Neural cell (in vitro differentiated cells): ENCODE data around the gene COMTD1. TPM values are rescaled to one million over a fixed set of nuclear protein-coding genes. Genes with fewer than 3 reads are reported as not detected.
"Not testable (repeated sequence)": the region's sequence is repeated elsewhere in the genome, so short reads cannot be mapped to it uniquely, and the experiment has no call there.

Experiments
- H2AFZ ChIP-seq: fragments of 200-600, 300-800 bp; sonication (generic), shearing (Covaris generic); 2 replicates; pipeline ENCODE4 v1.6.0; 2014; ENCODE audit warnings: low read depth, mild to moderate bottlenecking, antibody characterized with exemption, low read length, moderate library complexity
- H3F3A ChIP-seq: fragments of 200-600 bp; shearing (Covaris generic); 2 replicates; pipeline ENCODE4 v1.6.1; 2016; ENCODE audit warnings: mild to moderate bottlenecking, moderate library complexity, mixed read lengths, antibody characterized with exemption, low read length; ENCODE audit not compliant: insufficient read depth, poor library complexity, severe bottlenecking
- H3K27ac ChIP-seq: fragments of 200-600, 300-800 bp; sonication (generic), shearing (Covaris generic); 2 replicates; pipeline ENCODE4 v1.5.1; 2014; ENCODE audit warnings: mild to moderate bottlenecking, low read length, moderate library complexity
- H3K27me3 ChIP-seq: fragments of 300-800, 200-600 bp; sonication (generic), shearing (Covaris generic); 2 replicates; pipeline ENCODE4 v1.6.0; 2014; ENCODE audit warnings: mild to moderate bottlenecking, low read depth, low read length, moderate library complexity; ENCODE audit not compliant: insufficient read depth
- H3K36me3 ChIP-seq: fragments of 300-800, 200-600 bp; sonication (generic), shearing (Covaris generic); 2 replicates; pipeline ENCODE4 v1.5.1; 2014; ENCODE audit warnings: mild to moderate bottlenecking, antibody characterized with exemption, low read length, moderate library complexity; ENCODE audit not compliant: insufficient read depth
- H3K4me2 ChIP-seq: fragments of 300-800, 200-600 bp; sonication (generic), shearing (Covaris generic); 2 replicates; pipeline ENCODE4 v1.6.0; 2014; ENCODE audit warnings: mild to moderate bottlenecking, low read length
- H3K4me3 ChIP-seq: fragments of 300-800, 200-600 bp; sonication (generic), shearing (Covaris generic); 2 replicates; pipeline ENCODE4 v1.5.1; 2014; ENCODE audit warnings: mild to moderate bottlenecking, low read length, moderate library complexity
- H3K79me2 ChIP-seq: fragments of 200-600 bp; shearing (Covaris generic); replicated peaks from 2 replicates; pipeline ENCODE4 v1.6.0; 2014; ENCODE audit warnings: mild to moderate bottlenecking, low read length, moderate library complexity; ENCODE audit not compliant: insufficient read depth
- H3K9ac ChIP-seq: fragments of 300-800, 200-600 bp; sonication (generic), shearing (Covaris generic); 2 replicates; pipeline ENCODE4 v1.6.1; 2016; ENCODE audit warnings: mild to moderate bottlenecking, low read length, mixed read lengths
- H3K9me2 ChIP-seq: fragments of 200-600 bp; shearing (Covaris generic); 2 replicates; pipeline ENCODE4 v1.6.1; 2016; ENCODE audit warnings: mild to moderate bottlenecking, low read length, mixed read lengths; ENCODE audit not compliant: insufficient read depth
- H3K9me3 ChIP-seq: fragments of 200-600, 300-800 bp; sonication (generic), shearing (Covaris generic); 2 replicates; pipeline ENCODE4 v1.6.1; 2016; ENCODE audit warnings: mild to moderate bottlenecking, mixed run types, low read length, moderate library complexity, mixed read lengths
- H4K20me1 ChIP-seq: fragments of 200-600 bp; shearing (Covaris generic); 2 replicates; pipeline ENCODE4 v1.6.1; 2016; ENCODE audit warnings: mild to moderate bottlenecking, mixed run types; ENCODE audit not compliant: insufficient read depth
- EP300 ChIP-seq: fragments of 450-650 bp; conservative IDR thresholded peaks from 2 replicates; pipeline ENCODE4 v1.6.1; 2014; ENCODE audit warnings: antibody characterized with exemption, mild to moderate bottlenecking, moderate library complexity; ENCODE audit not compliant: poor library complexity, severe bottlenecking
- EZH2 ChIP-seq: fragments of 200-600, 300-800 bp; shearing (Covaris generic), sonication (generic); IDR thresholded peaks from 2 replicates; pipeline ENCODE4 v1.6.1; 2014; ENCODE audit warnings: antibody characterized with exemption, low read length, borderline replicate concordance, mild to moderate bottlenecking; ENCODE audit not compliant: insufficient read depth, poor library complexity, severe bottlenecking
- MXI1 ChIP-seq: fragments of 450-650 bp; conservative IDR thresholded peaks from 2 replicates; pipeline ENCODE4 v1.6.1; 2014; ENCODE audit warnings: antibody characterized with exemption, mild to moderate bottlenecking; ENCODE audit not compliant: poor library complexity, severe bottlenecking
- POLR2AphosphoS5 ChIP-seq: IDR thresholded peaks from 2 replicates; pipeline ENCODE4 v1.6.1; 2012
- RAD21 ChIP-seq: fragments of 450-650 bp; conservative IDR thresholded peaks from 2 replicates; pipeline ENCODE4 v1.6.1; 2014; ENCODE audit warnings: antibody characterized with exemption, mild to moderate bottlenecking, moderate library complexity
- SMC3 ChIP-seq: fragments of 450-650 bp; conservative IDR thresholded peaks from 2 replicates; pipeline ENCODE4 v1.6.1; 2014; ENCODE audit warnings: antibody characterized with exemption, mild to moderate bottlenecking, moderate library complexity; ENCODE audit not compliant: poor library complexity
- TAF1 ChIP-seq: IDR thresholded peaks from 2 replicates; pipeline ENCODE4 v1.6.1; 2012; ENCODE audit warnings: low read depth
- polyA plus RNA-seq: library from polyadenylated mRNA; depleted of rRNA; stranded (reverse); fragments of >200 nt; gene quantifications from 2 replicates; pipeline ENCODE4 v1.2.3, GENCODE V29; 2014
- TF ChIP-seq, protein P1 (sequence below): fragments of 450-650 bp; IDR thresholded peaks from 2 replicates; pipeline ENCODE4 v1.5.1; 2014; ENCODE audit warnings: antibody characterized with exemption, mild to moderate bottlenecking, moderate library complexity; ENCODE audit not compliant: poor library complexity, severe bottlenecking
- TF ChIP-seq, protein P2 (sequence below): IDR thresholded peaks from 2 replicates; pipeline ENCODE4 v1.6.1; 2012; ENCODE audit warnings: borderline replicate concordance

Gene COMTD1
- polyA plus RNA-seq, 1 donor from 2014 or later: 51.4 TPM

DNA sequence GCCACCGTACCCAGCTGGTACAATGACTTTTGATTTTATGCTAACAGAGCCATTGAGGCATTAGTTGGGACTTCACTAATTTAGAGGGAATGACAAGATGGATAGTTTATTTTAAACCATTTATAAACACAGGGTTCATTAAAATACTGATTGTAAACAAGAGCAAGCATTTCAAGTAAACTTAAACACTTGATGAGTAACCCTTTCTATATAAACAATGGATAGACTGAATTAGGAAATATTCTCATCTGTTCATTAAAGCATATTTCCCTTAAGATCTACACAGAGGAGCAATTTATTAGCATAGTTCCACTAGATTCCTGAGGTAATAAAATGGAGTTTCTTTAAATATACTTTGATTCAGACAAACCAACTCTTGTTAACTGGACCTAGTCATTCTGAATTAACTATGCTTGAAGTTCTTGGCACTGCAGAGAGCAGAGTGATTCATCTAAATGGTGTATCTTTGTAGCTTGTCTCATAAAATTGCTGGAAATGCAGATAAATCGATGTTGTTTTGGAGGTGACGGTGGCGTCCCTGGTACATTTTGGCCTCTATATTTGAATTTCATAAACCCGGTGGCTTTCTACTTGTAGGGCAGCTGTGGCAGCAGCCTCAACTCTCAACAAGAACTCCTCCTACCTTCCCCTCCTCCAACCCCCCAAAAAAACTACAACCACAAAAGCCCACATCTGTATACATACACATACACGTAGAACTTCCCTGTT, 40.6 kb downstream of the COMTD1 start:
- H2AFZ ChIP-seq: no peak overlapping the region
- no peak overlapping the region for H3K27ac ChIP-seq
- no peaks in the 10 kb centered on the region for H3K79me2 ChIP-seq

DNA sequence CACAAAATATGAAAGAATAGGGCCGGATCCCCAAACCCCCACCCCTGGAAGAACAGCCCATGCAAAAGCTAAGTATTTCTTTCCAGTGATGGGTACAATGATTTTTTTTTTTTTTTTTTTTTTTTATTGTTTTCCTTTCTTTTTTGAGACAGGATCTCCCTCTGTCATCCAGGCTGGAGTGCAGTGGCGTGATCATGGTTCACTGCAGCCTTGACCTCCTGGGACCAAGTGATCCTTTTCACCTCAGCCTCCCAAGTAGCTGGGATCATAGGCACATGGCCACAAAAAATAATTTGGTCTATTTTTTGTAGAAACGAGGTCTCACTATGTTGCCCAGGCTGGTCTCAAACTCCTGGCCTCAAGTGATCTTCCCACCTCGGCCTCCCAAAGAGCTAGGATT, 41.1 kb downstream of the COMTD1 start:
- not testable (repeated sequence) for H3K9ac ChIP-seq, H3K9me2 ChIP-seq, H3K27ac ChIP-seq, H2AFZ ChIP-seq, H4K20me1 ChIP-seq, H3K79me2 ChIP-seq, H3K4me3 ChIP-seq, H3K27me3 ChIP-seq, H3F3A ChIP-seq, H3K9me3 ChIP-seq, H3K36me3 ChIP-seq, H3K4me2 ChIP-seq

More for the DNA sequence above, 40.6 kb downstream of the COMTD1 start:
- Histone ChIP-seq H3K9me3 (no peaks in the 10 kb centered on the region), H3K9ac (no peak overlapping the region), H3K4me2 (no peak overlapping the region), H4K20me1 (no peaks in the 10 kb centered on the region), H3F3A (no peaks in the 10 kb centered on the region), H3K27me3 (no peaks in the 10 kb centered on the region), H3K4me3 (no peak overlapping the region), H3K9me2 (no peaks in the 10 kb centered on the region), H3K36me3 (no peaks in the 10 kb centered on the region)
- TF ChIP-seq POLR2AphosphoS5 (no peak), SMC3 (no peak), EP300 (no peak), EZH2 (no peak), RAD21 (no peak), TAF1 (no peak), MXI1 (no peak)
- TF ChIP-seq, protein P1, sequence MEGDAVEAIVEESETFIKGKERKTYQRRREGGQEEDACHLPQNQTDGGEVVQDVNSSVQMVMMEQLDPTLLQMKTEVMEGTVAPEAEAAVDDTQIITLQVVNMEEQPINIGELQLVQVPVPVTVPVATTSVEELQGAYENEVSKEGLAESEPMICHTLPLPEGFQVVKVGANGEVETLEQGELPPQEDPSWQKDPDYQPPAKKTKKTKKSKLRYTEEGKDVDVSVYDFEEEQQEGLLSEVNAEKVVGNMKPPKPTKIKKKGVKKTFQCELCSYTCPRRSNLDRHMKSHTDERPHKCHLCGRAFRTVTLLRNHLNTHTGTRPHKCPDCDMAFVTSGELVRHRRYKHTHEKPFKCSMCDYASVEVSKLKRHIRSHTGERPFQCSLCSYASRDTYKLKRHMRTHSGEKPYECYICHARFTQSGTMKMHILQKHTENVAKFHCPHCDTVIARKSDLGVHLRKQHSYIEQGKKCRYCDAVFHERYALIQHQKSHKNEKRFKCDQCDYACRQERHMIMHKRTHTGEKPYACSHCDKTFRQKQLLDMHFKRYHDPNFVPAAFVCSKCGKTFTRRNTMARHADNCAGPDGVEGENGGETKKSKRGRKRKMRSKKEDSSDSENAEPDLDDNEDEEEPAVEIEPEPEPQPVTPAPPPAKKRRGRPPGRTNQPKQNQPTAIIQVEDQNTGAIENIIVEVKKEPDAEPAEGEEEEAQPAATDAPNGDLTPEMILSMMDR: no peak
- TF ChIP-seq, protein P2, sequence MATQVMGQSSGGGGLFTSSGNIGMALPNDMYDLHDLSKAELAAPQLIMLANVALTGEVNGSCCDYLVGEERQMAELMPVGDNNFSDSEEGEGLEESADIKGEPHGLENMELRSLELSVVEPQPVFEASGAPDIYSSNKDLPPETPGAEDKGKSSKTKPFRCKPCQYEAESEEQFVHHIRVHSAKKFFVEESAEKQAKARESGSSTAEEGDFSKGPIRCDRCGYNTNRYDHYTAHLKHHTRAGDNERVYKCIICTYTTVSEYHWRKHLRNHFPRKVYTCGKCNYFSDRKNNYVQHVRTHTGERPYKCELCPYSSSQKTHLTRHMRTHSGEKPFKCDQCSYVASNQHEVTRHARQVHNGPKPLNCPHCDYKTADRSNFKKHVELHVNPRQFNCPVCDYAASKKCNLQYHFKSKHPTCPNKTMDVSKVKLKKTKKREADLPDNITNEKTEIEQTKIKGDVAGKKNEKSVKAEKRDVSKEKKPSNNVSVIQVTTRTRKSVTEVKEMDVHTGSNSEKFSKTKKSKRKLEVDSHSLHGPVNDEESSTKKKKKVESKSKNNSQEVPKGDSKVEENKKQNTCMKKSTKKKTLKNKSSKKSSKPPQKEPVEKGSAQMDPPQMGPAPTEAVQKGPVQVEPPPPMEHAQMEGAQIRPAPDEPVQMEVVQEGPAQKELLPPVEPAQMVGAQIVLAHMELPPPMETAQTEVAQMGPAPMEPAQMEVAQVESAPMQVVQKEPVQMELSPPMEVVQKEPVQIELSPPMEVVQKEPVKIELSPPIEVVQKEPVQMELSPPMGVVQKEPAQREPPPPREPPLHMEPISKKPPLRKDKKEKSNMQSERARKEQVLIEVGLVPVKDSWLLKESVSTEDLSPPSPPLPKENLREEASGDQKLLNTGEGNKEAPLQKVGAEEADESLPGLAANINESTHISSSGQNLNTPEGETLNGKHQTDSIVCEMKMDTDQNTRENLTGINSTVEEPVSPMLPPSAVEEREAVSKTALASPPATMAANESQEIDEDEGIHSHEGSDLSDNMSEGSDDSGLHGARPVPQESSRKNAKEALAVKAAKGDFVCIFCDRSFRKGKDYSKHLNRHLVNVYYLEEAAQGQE: no peak
